Measurements from ENCODE around the gene CCDC86.
A peak's percentile ranks its signal among the peaks of the same experiment; 100 is the strongest.

The CCDC86 gene

GRCh38 chr11:60870733-60871377 lies 28.9 kb downstream of the CCDC86 start:
- DNase-seq: peak; percentile 58

- no peak for DNase-seq
These were observed 29.6 kb downstream of the CCDC86 start for GRCh38 chr11:60871378-60872061.

- DNase-seq: no peak
These were observed 30.4 kb downstream of the CCDC86 start for GRCh38 chr11:60872124-60872960.

- no peak for DNase-seq
These were observed 31.1 kb downstream of the CCDC86 start for GRCh38 chr11:60872961-60873524.

- DNase-seq: no peak
These were observed 31.6 kb downstream of the CCDC86 start for GRCh38 chr11:60873533-60873932.

- no peak for DNase-seq
These were observed 32.8 kb downstream of the CCDC86 start for GRCh38 chr11:60874421-60875365.

- DNase-seq: no peak
These were observed 33.7 kb downstream of the CCDC86 start for GRCh38 chr11:60875366-60876167.

GRCh38 chr11:60876168-60876485 lies 34.2 kb downstream of the CCDC86 start:
- DNase-seq: no peak

GRCh38 chr11:60878245-60879101 lies 36.6 kb downstream of the CCDC86 start:
- no peak for DNase-seq

GRCh38 chr11:60879104-60879503 lies 37.2 kb downstream of the CCDC86 start:
- DNase-seq: no peak

GRCh38 chr11:60879971-60880588 lies 38.2 kb downstream of the CCDC86 start:
- no peak for DNase-seq

GRCh38 chr11:60880643-60881282 lies 38.9 kb downstream of the CCDC86 start:
- DNase-seq: no peak

GRCh38 chr11:60887556-60887955 lies 45.6 kb downstream of the CCDC86 start:
- no peak for DNase-seq

GRCh38 chr11:60889869-60890311 lies 48.0 kb downstream of the CCDC86 start:
- DNase-seq: peak; percentile 40

- peak; percentile 38 for DNase-seq
These were observed 48.8 kb downstream of the CCDC86 start for GRCh38 chr11:60890696-60891095.

- DNase-seq: no peak
These were observed 49.3 kb downstream of the CCDC86 start for GRCh38 chr11:60891103-60891741.

GRCh38 chr11:60895687-60896086 lies 53.8 kb downstream of the CCDC86 start:
- DNase-seq: no peak

- DNase-seq: no peak
These were observed 55.6 kb downstream of the CCDC86 start for GRCh38 chr11:60897496-60897895.
